ENCODE data around the gene KMT2D.

GRCh38 chr12:49041036-49041880 lies 19.3 kb downstream of the KMT2D start:
- TF ChIP-seq EZH2 (IDR thresholded peaks at IDR 0.05; ENCODE audit: low read length, unreplicated experiment): no peak
- TF ChIP-seq CTCF (conservative IDR thresholded peaks at IDR 0.05; ENCODE audit: low read depth, low read length): no peak
